H9 (cell line): ENCODE measurements around the gene VAMP2. TPM values are rescaled to one million over a fixed set of nuclear protein-coding genes. Genes with fewer than 3 reads are reported as not detected.

Source experiments
- DNase-seq: peaks from one replicate; pipeline ENCODE4 v3.0.0-alpha.2; 2017
- H2AFZ ChIP-seq: one replicate; pipeline ENCODE4 v1.6.1; 2013; ENCODE audit warnings: mild to moderate bottlenecking, low read length, control low read depth, moderate library complexity
- H2AK5ac ChIP-seq: 2 replicates; pipeline ENCODE4 v1.6.1; 2013; ENCODE audit warnings: low read length, control low read depth, mixed read lengths; ENCODE audit not compliant: insufficient read length
- H2BK120ac ChIP-seq: one replicate; pipeline ENCODE4 v1.6.1; 2013; ENCODE audit warnings: low read depth, mild to moderate bottlenecking, low read length, control low read depth, inconsistent platforms; ENCODE audit not compliant: poor library complexity, severe bottlenecking
- H2BK12ac ChIP-seq: 2 replicates; pipeline ENCODE4 v1.6.1; 2013; ENCODE audit warnings: low read length, control low read depth, mixed read lengths, low read depth; ENCODE audit not compliant: insufficient read length
- H2BK15ac ChIP-seq: 2 replicates; pipeline ENCODE4 v1.6.1; 2013; ENCODE audit warnings: low read depth, low read length, control low read depth
- H2BK20ac ChIP-seq: one replicate; pipeline ENCODE4 v1.6.1; 2013; ENCODE audit warnings: low read depth, mild to moderate bottlenecking, low read length, control low read depth, inconsistent platforms; ENCODE audit not compliant: poor library complexity, severe bottlenecking
- H2BK5ac ChIP-seq: 2 replicates; pipeline ENCODE4 v1.6.1; 2013; ENCODE audit warnings: low read length, control low read depth, mixed read lengths; ENCODE audit not compliant: insufficient read length
- H3K14ac ChIP-seq: 2 replicates; pipeline ENCODE4 v1.6.1; 2013; ENCODE audit warnings: low read length, control low read depth; ENCODE audit not compliant: insufficient read depth
- H3K18ac ChIP-seq: 2 replicates; pipeline ENCODE4 v1.6.1; 2013; ENCODE audit warnings: low read depth, mild to moderate bottlenecking, mixed read lengths, low read length, control low read depth; ENCODE audit not compliant: insufficient read length
- H3K23ac ChIP-seq: 2 replicates; pipeline ENCODE4 v1.6.1; 2013; ENCODE audit warnings: low read length, control low read depth, mixed read lengths, low read depth; ENCODE audit not compliant: insufficient read length
- H3K23me2 ChIP-seq: 2 replicates; pipeline ENCODE4 v1.6.1; 2013; ENCODE audit warnings: low read depth, mild to moderate bottlenecking, mixed read lengths, low read length, control low read depth; ENCODE audit not compliant: insufficient read length, poor library complexity, severe bottlenecking
- H3K27ac ChIP-seq: 2 replicates; pipeline ENCODE4 v1.5.1; 2013; ENCODE audit warnings: low read length, control low read depth, mixed read lengths, low read depth; ENCODE audit not compliant: insufficient read length
- H3K27me3 ChIP-seq: 2 replicates; pipeline ENCODE4 v1.6.1; 2013; ENCODE audit warnings: low read length, control low read depth, inconsistent platforms; ENCODE audit not compliant: insufficient read depth
- H3K4ac ChIP-seq: 2 replicates; pipeline ENCODE4 v1.6.1; 2013; ENCODE audit warnings: low read depth, mild to moderate bottlenecking, control low read depth, inconsistent platforms, low read length, moderate library complexity
- H3K4me1 ChIP-seq: 2 replicates; pipeline ENCODE4 v1.6.1; 2013; ENCODE audit warnings: low read length, control low read depth, inconsistent platforms; ENCODE audit not compliant: insufficient read depth
- H3K4me2 ChIP-seq: 2 replicates; pipeline ENCODE4 v1.6.1; 2013; ENCODE audit warnings: low read length, control low read depth, mixed read lengths; ENCODE audit not compliant: insufficient read length, insufficient read depth
- H3K56ac ChIP-seq: 2 replicates; pipeline ENCODE4 v1.6.1; 2013; ENCODE audit warnings: low read depth, mild to moderate bottlenecking, mixed read lengths, low read length, control low read depth; ENCODE audit not compliant: insufficient read length
- H3K79me1 ChIP-seq: 2 replicates; pipeline ENCODE4 v1.6.1; 2013; ENCODE audit warnings: low read depth, mild to moderate bottlenecking, moderate library complexity, low read length, control low read depth, inconsistent platforms; ENCODE audit not compliant: insufficient read depth, poor library complexity, severe bottlenecking
- H3K79me2 ChIP-seq: 2 replicates; pipeline ENCODE4 v1.6.1; 2013; ENCODE audit warnings: low read length, control low read depth, inconsistent platforms; ENCODE audit not compliant: insufficient read depth
- H3K9ac ChIP-seq: 2 replicates; pipeline ENCODE4 v1.6.1; 2013; ENCODE audit warnings: low read length, control low read depth, mixed read lengths; ENCODE audit not compliant: insufficient read length; ENCODE audit errors: extremely low read depth
- H3K9me3 ChIP-seq: one replicate; pipeline ENCODE4 v1.6.1; 2013; ENCODE audit warnings: low read depth, low read length, inconsistent platforms; ENCODE audit not compliant: control insufficient read depth
- H3T11ph ChIP-seq: one replicate; pipeline ENCODE4 v1.6.1; 2013; ENCODE audit warnings: mild to moderate bottlenecking, low read length, control low read depth, inconsistent platforms
- H4K20me1 ChIP-seq: one replicate; pipeline ENCODE4 v1.6.1; 2013; ENCODE audit not compliant: control insufficient read depth, insufficient read length, insufficient read depth
- H4K5ac ChIP-seq: 2 replicates; pipeline ENCODE4 v1.6.1; 2013; ENCODE audit warnings: low read depth, mild to moderate bottlenecking, mixed read lengths, low read length, control low read depth; ENCODE audit not compliant: insufficient read length
- H4K8ac ChIP-seq: replicated peaks from 2 replicates; pipeline ENCODE4 v1.6.1; 2013; ENCODE audit warnings: low read length, control low read depth, mixed read lengths, low read depth; ENCODE audit not compliant: insufficient read length
- H4K91ac ChIP-seq: 2 replicates; pipeline ENCODE4 v1.6.1; 2013; ENCODE audit warnings: low read depth, mild to moderate bottlenecking, moderate library complexity, mixed read lengths, low read length, control low read depth; ENCODE audit not compliant: insufficient read length
- H3K27ac Mint-ChIP-seq, 3 experiments: 2 replicates in 2 of 3; 3 replicates in 1 of 3; pipeline ENCODE4 v1.8.0; 2020 to 2021; ENCODE audit warnings: mixed read lengths in 3 of 3, mild to moderate bottlenecking in 1 of 3, moderate library complexity in 1 of 3
- H3K27me3 Mint-ChIP-seq: 2 replicates; pipeline ENCODE4 v1.8.0; 2021; ENCODE audit warnings: low read depth, mild to moderate bottlenecking, moderate library complexity, mixed read lengths
- H3K36me3 Mint-ChIP-seq, 3 experiments: 2 replicates in 2 of 3; 3 replicates in 1 of 3; pipeline ENCODE4 v1.8.0; 2020 to 2021; ENCODE audit warnings: low read depth in 3 of 3, mixed read lengths in 3 of 3; ENCODE audit not compliant: insufficient read depth in 1 of 3
- H3K4me1 Mint-ChIP-seq, 2 experiments: 2 replicates each; pipeline ENCODE4 v1.8.0; 2020; ENCODE audit warnings: mixed read lengths in 2 of 2
- H3K4me3 Mint-ChIP-seq, 2 experiments: 2 replicates in 1 of 2; 3 replicates in 1 of 2; pipeline ENCODE4 v1.8.0; 2020 to 2021; ENCODE audit warnings: mild to moderate bottlenecking in 2 of 2, mixed read lengths in 2 of 2, moderate library complexity in 1 of 2
- H3K9me3 Mint-ChIP-seq, 2 experiments: 2 replicates in 1 of 2; 3 replicates in 1 of 2; pipeline ENCODE4 v1.8.0; 2020; ENCODE audit warnings: mild to moderate bottlenecking in 2 of 2, mixed read lengths in 2 of 2, moderate library complexity in 1 of 2
- WGBS: extraction: QIAGEN DNeasy Blood & Tissue Kit; methylation state at CpG from one replicate; pipeline ENCODE4 v1.1.7; 2013; ENCODE audit warnings: missing lambda C conversion rate, low lambda C conversion rate, mixed read lengths; ENCODE audit not compliant: insufficient read length; ENCODE audit errors: extremely low coverage; 5-methylcytosine and 5-hydroxymethylcytosine counted together
- total RNA-seq: library from RNA; stranded (reverse); gene quantifications from 2 replicates; pipeline ENCODE4 v1.2.1, GENCODE V29; 2021
- TF ChIP-seq, protein P1 (sequence below): fragments of 200-600 bp; sonication (generic); conservative IDR thresholded peaks from 3 replicates; pipeline ENCODE4 v1.8.0; 2021; ENCODE audit warnings: antibody characterized with exemption, mild to moderate bottlenecking

VAMP2 gene
- total RNA-seq, 1 experiment from 2014 or later, result 22.8 TPM

- Histone ChIP-seq H2BK15ac (no peak overlapping the region), H3K23ac (no peak overlapping the region), H2BK120ac (no peak overlapping the region), H2BK20ac (no peak overlapping the region), H2AK5ac (no peak overlapping the region), H2AFZ (no peak overlapping the region), H2BK12ac (no peak overlapping the region), H3T11ph (no peak overlapping the region), H3K4me1 (peaks cover 5% of the 10 kb centered on the region), H3K79me2 (no peaks in the 10 kb centered on the region), H3K4me2 (peak overlapping the region; percentile 87), H3K4ac (no peak overlapping the region), H4K20me1 (no peaks in the 10 kb centered on the region), H4K8ac (no peak overlapping the region), H4K5ac (no peak overlapping the region), H2BK5ac (no peak overlapping the region), H4K91ac (no peak overlapping the region), H3K9me3 (no peaks in the 10 kb centered on the region), H3K23me2 (peaks cover 18% of the 10 kb centered on the region), H3K27ac (no peak overlapping the region), H3K18ac (peak overlapping the region; percentile 86), H3K79me1 (peaks cover 2% of the 10 kb centered on the region), H3K56ac (no peak overlapping the region), H3K14ac (peak overlapping the region; percentile 94; the same call in 1 of the 2 replicates), H3K9ac (peak overlapping the region; percentile 82), H3K27me3 (no peaks in the 10 kb centered on the region)
- no CpG with 5 or more reads among the region's 22 CpGs for WGBS
- Mint-ChIP-seq H3K27ac (peak overlapping the region; percentile 56 to 95 (median 93); a peak in 5 of 7 replicates), H3K4me1 (peaks cover 21 to 25% of the 10 kb centered on the region in 2 experiments), H3K27me3 (peaks cover 3% of the 10 kb centered on the region), H3K36me3 (peaks cover 21 to 32% (median 28%) of the 10 kb centered on the region in 3 experiments; a peak in 6 of 7 replicates), H3K9me3 (no peaks in the 10 kb centered on the region), H3K4me3 (peak overlapping the region; percentile 90 to 97)
- TF ChIP-seq, protein P1, sequence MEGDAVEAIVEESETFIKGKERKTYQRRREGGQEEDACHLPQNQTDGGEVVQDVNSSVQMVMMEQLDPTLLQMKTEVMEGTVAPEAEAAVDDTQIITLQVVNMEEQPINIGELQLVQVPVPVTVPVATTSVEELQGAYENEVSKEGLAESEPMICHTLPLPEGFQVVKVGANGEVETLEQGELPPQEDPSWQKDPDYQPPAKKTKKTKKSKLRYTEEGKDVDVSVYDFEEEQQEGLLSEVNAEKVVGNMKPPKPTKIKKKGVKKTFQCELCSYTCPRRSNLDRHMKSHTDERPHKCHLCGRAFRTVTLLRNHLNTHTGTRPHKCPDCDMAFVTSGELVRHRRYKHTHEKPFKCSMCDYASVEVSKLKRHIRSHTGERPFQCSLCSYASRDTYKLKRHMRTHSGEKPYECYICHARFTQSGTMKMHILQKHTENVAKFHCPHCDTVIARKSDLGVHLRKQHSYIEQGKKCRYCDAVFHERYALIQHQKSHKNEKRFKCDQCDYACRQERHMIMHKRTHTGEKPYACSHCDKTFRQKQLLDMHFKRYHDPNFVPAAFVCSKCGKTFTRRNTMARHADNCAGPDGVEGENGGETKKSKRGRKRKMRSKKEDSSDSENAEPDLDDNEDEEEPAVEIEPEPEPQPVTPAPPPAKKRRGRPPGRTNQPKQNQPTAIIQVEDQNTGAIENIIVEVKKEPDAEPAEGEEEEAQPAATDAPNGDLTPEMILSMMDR, result no peak
- peak; percentile 56 for DNase-seq
Measured at GRCh38 chr17:8151641-8152111, 11.1 kb downstream of the VAMP2 start.
